IMR-90 (cell line): ENCODE results near the gene ZACN. TPM values are rescaled to one million over a fixed set of nuclear protein-coding genes. Genes with fewer than 3 reads are reported as not detected.

ENCODE experiments used
- ATAC-seq: fragments of 200-7000 bp; cut with Tn5 transposase; 2 replicates; pipeline ENCODE4 v1.9.1; 2020; ENCODE audit warnings: low read depth, mild to moderate bottlenecking, moderate library complexity
- BruUV-seq: library from RNA; stranded (reverse); fragments of 400-500 nt; replicated peaks from 2 replicates; lab custom pipeline; 2021; lab: Mats Ljungman, UMichigan
- CTCF ChIA-PET: fragments of 300-600 bp; formaldehyde crosslinking; extraction: SDS; loops from one replicate; lab custom pipeline; 2021; ENCODE audit warnings: antibody characterized with exemption; lab: Yijun Ruan, JAX
- POLR2A ChIA-PET: fragments of 300-600 bp; sonication (Branson Sonifier 250); formaldehyde crosslinking; loops from one replicate; lab custom pipeline; 2022; ENCODE audit warnings: antibody characterized with exemption; ENCODE audit not compliant: unreplicated experiment; lab: Charles Lee
- DNase-seq: peaks from one replicate; pipeline ENCODE4 v3.0.0; 2013
- H2AFZ ChIP-seq: replicated peaks from 2 replicates; pipeline ENCODE3; 2013; ENCODE audit warnings: low read length, mild to moderate bottlenecking; ENCODE audit not compliant: poor library complexity
- H2AK5ac ChIP-seq: 2 replicates; pipeline ENCODE4 v1.6.1; 2013; ENCODE audit warnings: low read depth, low read length, inconsistent platforms
- H2AK9ac ChIP-seq: replicated peaks from 2 replicates; pipeline ENCODE3; 2013; ENCODE audit warnings: mild to moderate bottlenecking, low read depth, low read length, moderate library complexity; ENCODE audit not compliant: poor library complexity
- H2BK120ac ChIP-seq: 2 replicates; pipeline ENCODE4 v1.6.1; 2013; ENCODE audit warnings: low read depth, low read length, inconsistent platforms
- H2BK15ac ChIP-seq: 3 replicates; pipeline ENCODE4 v1.6.1; 2013; ENCODE audit warnings: low read depth, low read length, inconsistent platforms
- H2BK20ac ChIP-seq: 2 replicates; pipeline ENCODE4 v1.6.1; 2013; ENCODE audit warnings: low read depth, mild to moderate bottlenecking, inconsistent platforms, low read length, moderate library complexity
- H2BK5ac ChIP-seq: 2 replicates; pipeline ENCODE4 v1.6.1; 2013; ENCODE audit warnings: mild to moderate bottlenecking, low read depth, low read length, inconsistent platforms; ENCODE audit not compliant: poor library complexity, severe bottlenecking
- H3K14ac ChIP-seq: replicated peaks from 2 replicates; pipeline ENCODE4 v1.6.1; 2013; ENCODE audit warnings: low read depth, low read length, inconsistent platforms
- H3K18ac ChIP-seq: 2 replicates; pipeline ENCODE4 v1.6.1; 2013; ENCODE audit warnings: low read depth, low read length, control low read depth
- H3K23ac ChIP-seq: 2 replicates; pipeline ENCODE4 v1.6.1; 2013; ENCODE audit warnings: low read depth, low read length, inconsistent platforms
- H3K27ac ChIP-seq: 2 replicates; pipeline ENCODE4 v1.5.1; 2013; ENCODE audit warnings: mild to moderate bottlenecking, control low read depth, low read length; ENCODE audit not compliant: insufficient read depth
- H3K27me3 ChIP-seq: 2 replicates; pipeline ENCODE4 v1.6.1; 2013; ENCODE audit warnings: low read length; ENCODE audit not compliant: control insufficient read depth, insufficient read depth
- H3K36me3 ChIP-seq: 2 replicates; pipeline ENCODE4 v1.6.1; 2013; ENCODE audit warnings: low read length, mixed read lengths; ENCODE audit not compliant: control insufficient read depth, insufficient read depth
- H3K4ac ChIP-seq: 2 replicates; pipeline ENCODE4 v1.6.1; 2013; ENCODE audit warnings: low read depth, low read length, inconsistent platforms
- H3K4me1 ChIP-seq: 2 replicates; pipeline ENCODE4 v1.6.1; 2013; ENCODE audit warnings: low read length, mixed read lengths; ENCODE audit not compliant: control insufficient read depth, insufficient read depth
- H3K4me2 ChIP-seq: 2 replicates; pipeline ENCODE4 v1.6.1; 2013; ENCODE audit warnings: low read depth, mild to moderate bottlenecking, control low read depth, low read length, moderate library complexity
- H3K4me3 ChIP-seq: 2 replicates; pipeline ENCODE4 v1.5.1; 2013; ENCODE audit warnings: low read depth, mild to moderate bottlenecking, control low read depth, low read length, moderate library complexity; ENCODE audit not compliant: insufficient read depth
- H3K56ac ChIP-seq: 2 replicates; pipeline ENCODE4 v1.6.1; 2013; ENCODE audit warnings: low read length, inconsistent platforms; ENCODE audit not compliant: insufficient read depth; ENCODE audit errors: extremely low read depth
- H3K79me1 ChIP-seq, 2 experiments: 2 replicates each; pipeline ENCODE4 v1.6.1; 2013; ENCODE audit warnings: low read length in 2 of 2, inconsistent platforms in 1 of 2, low read depth in 1 of 2
- H3K9ac ChIP-seq: 2 replicates; pipeline ENCODE4 v1.6.1; 2013; ENCODE audit warnings: low read depth, low read length, control low read depth
- H3K9me1 ChIP-seq: 2 replicates; pipeline ENCODE4 v1.6.1; 2013; ENCODE audit warnings: low read length, inconsistent platforms; ENCODE audit not compliant: insufficient read depth
- H3K9me3 ChIP-seq: 2 replicates; pipeline ENCODE4 v1.6.1; 2013; ENCODE audit warnings: low read length; ENCODE audit not compliant: control insufficient read depth, insufficient read depth
- H4K20me1 ChIP-seq: 2 replicates; pipeline ENCODE4 v1.6.1; 2013; ENCODE audit warnings: low read length, inconsistent platforms; ENCODE audit not compliant: insufficient read depth
- H4K5ac ChIP-seq: 2 replicates; pipeline ENCODE4 v1.6.1; 2013; ENCODE audit warnings: mild to moderate bottlenecking, low read depth, low read length, control low read depth
- H4K8ac ChIP-seq, 2 experiments: 2 replicates each; pipeline ENCODE4 v1.6.1; 2013; ENCODE audit warnings: low read depth in 2 of 2, low read length in 2 of 2, control low read depth in 1 of 2, inconsistent platforms in 1 of 2
- H4K91ac ChIP-seq: 2 replicates; pipeline ENCODE4 v1.6.1; 2013; ENCODE audit warnings: low read depth, low read length, inconsistent platforms; ENCODE audit not compliant: insufficient read depth
- BHLHE40 ChIP-seq: fragments of 150-350 bp; IDR thresholded peaks from 2 replicates; pipeline ENCODE4 v1.6.1; 2016; ENCODE audit warnings: mild to moderate bottlenecking, low read depth, low read length
- CEBPB ChIP-seq: IDR thresholded peaks from 2 replicates; pipeline ENCODE4 v1.6.1; 2012; ENCODE audit warnings: low read depth, low read length, improper control_type of control experiment
- CTCF ChIP-seq: conservative IDR thresholded peaks from 2 replicates; pipeline ENCODE4 v1.5.1; 2012; ENCODE audit warnings: mild to moderate bottlenecking, low read depth, low read length, improper control_type of control experiment
- FOS ChIP-seq: fragments of 150-350 bp; IDR thresholded peaks from 2 replicates; pipeline ENCODE4 v1.6.1; 2016; ENCODE audit warnings: low read depth, low read length
- MAFK ChIP-seq: IDR thresholded peaks from 2 replicates; pipeline ENCODE4 v1.6.1; 2012; ENCODE audit warnings: low read depth, low read length, improper control_type of control experiment
- MAZ ChIP-seq: IDR thresholded peaks from 2 replicates; pipeline ENCODE4 v1.6.1; 2012; ENCODE audit warnings: low read depth, mild to moderate bottlenecking, low read length, improper control_type of control experiment, moderate library complexity, borderline replicate concordance
- NFE2L2 ChIP-seq: fragments of 150-350 bp; IDR thresholded peaks from 2 replicates; pipeline ENCODE4 v1.6.1; 2016; ENCODE audit warnings: low read depth, mild to moderate bottlenecking, low read length
- POLR2A ChIP-seq: IDR thresholded peaks from 2 replicates; pipeline ENCODE4 v1.6.1; 2012; ENCODE audit warnings: mild to moderate bottlenecking, low read depth, low read length
- RAD21 ChIP-seq: IDR thresholded peaks from 2 replicates; pipeline ENCODE4 v1.6.1; 2012; ENCODE audit warnings: low read length, improper control_type of control experiment
- RCOR1 ChIP-seq: IDR thresholded peaks from 2 replicates; pipeline ENCODE4 v1.6.1; 2012; ENCODE audit warnings: mild to moderate bottlenecking, low read length, improper control_type of control experiment; ENCODE audit not compliant: insufficient replicate concordance
- RFX5 ChIP-seq: IDR thresholded peaks from 2 replicates; pipeline ENCODE4 v1.8.0; 2012; ENCODE audit warnings: low read depth, mild to moderate bottlenecking, low read length, moderate library complexity
- SMC3 ChIP-seq: fragments of 150-350 bp; IDR thresholded peaks from 2 replicates; pipeline ENCODE4 v1.6.1; 2016; ENCODE audit warnings: low read depth, mild to moderate bottlenecking, antibody characterized with exemption, low read length, moderate library complexity
- USF2 ChIP-seq: fragments of 150-350 bp; IDR thresholded peaks from 2 replicates; pipeline ENCODE4 v1.6.1; 2017; ENCODE audit warnings: mild to moderate bottlenecking, antibody characterized with exemption, low read length, low read depth
- WGBS, 2 experiments: methylation state at CpG; one replicate each; pipeline versions ENCODE4 v1.1.5 to v1.1.7; 2013; ENCODE audit warnings: missing lambda C conversion rate in 2 of 2; ENCODE audit not compliant: insufficient read length in 1 of 2; ENCODE audit errors: extremely low coverage in 2 of 2; 5-methylcytosine and 5-hydroxymethylcytosine counted together
- dilution Hi-C: fragments of 300-500 bp; cut with HindIII; formaldehyde crosslinking; loops from one replicate; pipeline ENCODE4 v1.14.3; 2018; ENCODE audit warnings: low sequenced_read_pairs; ENCODE audit not compliant: unreplicated experiment
- in situ Hi-C: fragments of 300-500 bp; cut with MboI; formaldehyde crosslinking; loops from 3 replicates; pipeline ENCODE4 v1.14.3; 2019; ENCODE audit warnings: low sequenced_read_pairs, inconsistent platforms, mixed read lengths
- intact Hi-C: fragments of 100-400 bp; cut with micrococcal nuclease; formaldehyde crosslinking; loops from 2 replicates; pipeline ENCODE4 v1.10.0; 2022
- polyA plus RNA-seq, 3 experiments: library from polyadenylated mRNA; depleted of rRNA; stranded (reverse); fragments of >200 nt; gene quantifications; 2 replicates each; pipeline ENCODE4 v1.2.3, GENCODE V29; 2012; ENCODE audit warnings: low replicate concordance in 1 of 3
- total RNA-seq: library from RNA; depleted of rRNA; stranded (reverse); fragments of >200 nt; gene quantifications from 2 replicates; pipeline ENCODE4 v1.2.3, GENCODE V29; 2012
- TF ChIP-seq, protein P1 (sequence below): fragments of 150-350 bp; IDR thresholded peaks from 2 replicates; pipeline ENCODE4 v1.6.1; 2016; ENCODE audit warnings: low read depth, mild to moderate bottlenecking, low read length, moderate library complexity, borderline replicate concordance

ZACN gene
- total and polyA plus RNA-seq, 2 of the 4 experiments (the other 2 are of a cell fraction): not detected

DNA sequence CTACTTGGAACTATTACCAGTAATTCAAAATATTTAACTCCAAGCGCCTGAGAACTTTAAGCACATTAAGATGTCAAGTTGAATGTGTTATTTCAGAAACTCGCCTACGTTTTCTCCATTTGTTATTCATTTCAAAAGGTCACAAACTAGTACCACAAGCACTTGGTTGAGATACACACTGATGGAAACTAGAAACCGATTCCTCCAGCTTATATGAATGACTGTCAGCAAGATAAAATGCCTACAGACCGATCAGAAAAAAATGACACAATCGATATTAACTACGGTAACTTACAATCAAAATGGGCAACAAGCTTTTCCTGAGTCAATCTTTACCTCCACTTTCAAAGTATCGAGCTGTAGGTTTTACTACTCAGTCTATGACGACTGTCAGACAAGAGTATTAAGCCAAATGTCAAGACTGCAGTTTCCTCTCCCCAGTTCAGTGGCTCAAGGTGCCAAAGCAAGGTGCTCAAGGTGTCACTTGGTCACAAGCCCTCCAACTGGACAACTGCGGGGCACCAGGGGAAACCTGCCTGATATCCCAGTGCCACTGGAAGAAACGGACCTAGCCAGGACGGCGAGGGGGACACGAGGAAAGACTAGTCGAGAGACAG lies 7.3 kb upstream of the ZACN start:
- Histone ChIP-seq H3K56ac (peak overlapping the region; percentile 85; the same call in 1 of the 2 replicates), H4K91ac (no peak overlapping the region; the same call in 1 of the 2 replicates), H4K5ac (peak overlapping the region; percentile 40), H3K9me1 (peaks cover 6% of the 10 kb centered on the region), H4K20me1 (peaks cover 10% of the 10 kb centered on the region), H3K18ac (0 out of 2 replicates have a peak overlapping the region, but pooled peaks have one; percentile 5), H2BK20ac (no peak overlapping the region), H3K4me3 (peak overlapping the region; percentile 93), H2BK5ac (peak overlapping the region; percentile 40), H3K27me3 (peaks cover 29% of the 10 kb centered on the region), H3K79me1 (peaks cover 3 to 32% of the 10 kb centered on the region in 2 experiments), H2BK15ac (no peak overlapping the region; the same call in 2 of the 3 replicates), H2BK120ac (peak overlapping the region; percentile 1; the same call in 1 of the 2 replicates), H4K8ac (peak overlapping the region; percentile 57 to 93), H3K27ac (peak overlapping the region; percentile 76), H2AFZ (peak overlapping the region; percentile 99), H3K4me1 (peaks cover 3% of the 10 kb centered on the region; the same call in 1 of the 2 replicates), H3K36me3 (peaks cover 9% of the 10 kb centered on the region), H3K4me2 (peak overlapping the region; percentile 99), H3K9me3 (no peaks in the 10 kb centered on the region), H2AK9ac (peak overlapping the region; percentile 93), H2AK5ac (peak overlapping the region; percentile 88), H3K23ac (peak overlapping the region; percentile 55), H3K9ac (peak overlapping the region; percentile 92), H3K4ac (peak overlapping the region; percentile 73), H3K14ac (peak overlapping the region; percentile 58)
- intact Hi-C loops: loop anchor here (5.0 to 10.0 kb wide), 2 partner anchors 34 to 167 kb away; partner anchors contain the start of gene MRPL38
- dilution Hi-C loops: no loop called here
- in situ Hi-C loops: no loop called here
- POLR2A ChIA-PET: interaction anchor here (1.0 kb wide), 1 partner anchor 9 kb away, joined by 3 read pairs; no protein-coding TSS in a partner anchor
- 7% methylated on average over 2 of the region's 15 CpGs; no CpG with 5 or more reads in 1 of the 2 experiments for WGBS, 2 experiments
- no TSS peak for BruUV-seq
- CTCF ChIA-PET: interaction anchor here (0.6 kb wide), 1 partner anchor 57 kb away, joined by 3 read pairs; no protein-coding TSS in a partner anchor
- no peak for DNase-seq
- no peak for ATAC-seq
- TF ChIP-seq, protein P1, sequence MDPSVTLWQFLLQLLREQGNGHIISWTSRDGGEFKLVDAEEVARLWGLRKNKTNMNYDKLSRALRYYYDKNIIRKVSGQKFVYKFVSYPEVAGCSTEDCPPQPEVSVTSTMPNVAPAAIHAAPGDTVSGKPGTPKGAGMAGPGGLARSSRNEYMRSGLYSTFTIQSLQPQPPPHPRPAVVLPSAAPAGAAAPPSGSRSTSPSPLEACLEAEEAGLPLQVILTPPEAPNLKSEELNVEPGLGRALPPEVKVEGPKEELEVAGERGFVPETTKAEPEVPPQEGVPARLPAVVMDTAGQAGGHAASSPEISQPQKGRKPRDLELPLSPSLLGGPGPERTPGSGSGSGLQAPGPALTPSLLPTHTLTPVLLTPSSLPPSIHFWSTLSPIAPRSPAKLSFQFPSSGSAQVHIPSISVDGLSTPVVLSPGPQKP: no peak
- TF ChIP-seq RCOR1 (no peak), MAFK (no peak), FOS (no peak), CTCF (no peak), SMC3 (no peak), NFE2L2 (no peak), POLR2A (no peak), RFX5 (no peak), USF2 (no peak), MAZ (no peak), RAD21 (no peak), CEBPB (no peak), BHLHE40 (no peak)
